ENCODE data around the gene PKN3. TPM values are rescaled to one million over a fixed set of nuclear protein-coding genes. Genes with fewer than 3 reads are reported as not detected.

PKN3 gene
- total RNA-seq, 1 experiment from 2014 or later, result 7.8 TPM

GRCh38 chr9:128669786-128670185 is 32.5 kb upstream of the PKN3 start:
- Histone ChIP-seq H3K9me3 (ENCODE audit: low read length) (no peaks in the 10 kb centered on the region), H3F3A (ENCODE audit: low read length, unreplicated experiment) (no peaks in the 10 kb centered on the region), H2AFZ (ENCODE audit: low read length) (no peak overlapping the region), H3K4me3 (ENCODE audit: low read length) (no peak overlapping the region), H4K20me1 (ENCODE audit: low read length) (no peaks in the 10 kb centered on the region), H3K27me3 (ENCODE audit: low read length) (no peaks in the 10 kb centered on the region), H3K79me2 (ENCODE audit: low read length) (no peaks in the 10 kb centered on the region), H3K9ac (ENCODE audit: low read length) (no peak overlapping the region), H3K27ac (ENCODE audit: low read length) (no peak overlapping the region), H3K4me1 (ENCODE audit: insufficient read depth, low read length) (no peaks in the 10 kb centered on the region), H3K9me2 (replicated peaks; ENCODE audit: low read length) (no peaks in the 10 kb centered on the region), H3K36me3 (ENCODE audit: low read depth, low read length) (no peaks in the 10 kb centered on the region), H3K4me2 (ENCODE audit: low read length) (no peak overlapping the region)
- intact Hi-C loops (cut with micrococcal nuclease), result no loop called here
- DNase-seq (no peak), ATAC-seq (no peak)
- TF ChIP-seq, protein P1, sequence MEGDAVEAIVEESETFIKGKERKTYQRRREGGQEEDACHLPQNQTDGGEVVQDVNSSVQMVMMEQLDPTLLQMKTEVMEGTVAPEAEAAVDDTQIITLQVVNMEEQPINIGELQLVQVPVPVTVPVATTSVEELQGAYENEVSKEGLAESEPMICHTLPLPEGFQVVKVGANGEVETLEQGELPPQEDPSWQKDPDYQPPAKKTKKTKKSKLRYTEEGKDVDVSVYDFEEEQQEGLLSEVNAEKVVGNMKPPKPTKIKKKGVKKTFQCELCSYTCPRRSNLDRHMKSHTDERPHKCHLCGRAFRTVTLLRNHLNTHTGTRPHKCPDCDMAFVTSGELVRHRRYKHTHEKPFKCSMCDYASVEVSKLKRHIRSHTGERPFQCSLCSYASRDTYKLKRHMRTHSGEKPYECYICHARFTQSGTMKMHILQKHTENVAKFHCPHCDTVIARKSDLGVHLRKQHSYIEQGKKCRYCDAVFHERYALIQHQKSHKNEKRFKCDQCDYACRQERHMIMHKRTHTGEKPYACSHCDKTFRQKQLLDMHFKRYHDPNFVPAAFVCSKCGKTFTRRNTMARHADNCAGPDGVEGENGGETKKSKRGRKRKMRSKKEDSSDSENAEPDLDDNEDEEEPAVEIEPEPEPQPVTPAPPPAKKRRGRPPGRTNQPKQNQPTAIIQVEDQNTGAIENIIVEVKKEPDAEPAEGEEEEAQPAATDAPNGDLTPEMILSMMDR (conservative IDR thresholded peaks at IDR 0.05; ENCODE audit: low read depth, low read length), result no peak
- TF ChIP-seq EZH2phosphoT487 (IDR thresholded peaks at IDR 0.05; ENCODE audit: borderline replicate concordance, low read length) (no peak), EZH2 (IDR thresholded peaks at IDR 0.05; ENCODE audit: low read length, unreplicated experiment) (no peak)
- POLR2A ChIA-PET (ENCODE audit: unreplicated experiment), result no interaction called here
- CTCF ChIA-PET, result no interaction called here
- BruUV-seq (replicated peaks), result no TSS peak

DNA sequence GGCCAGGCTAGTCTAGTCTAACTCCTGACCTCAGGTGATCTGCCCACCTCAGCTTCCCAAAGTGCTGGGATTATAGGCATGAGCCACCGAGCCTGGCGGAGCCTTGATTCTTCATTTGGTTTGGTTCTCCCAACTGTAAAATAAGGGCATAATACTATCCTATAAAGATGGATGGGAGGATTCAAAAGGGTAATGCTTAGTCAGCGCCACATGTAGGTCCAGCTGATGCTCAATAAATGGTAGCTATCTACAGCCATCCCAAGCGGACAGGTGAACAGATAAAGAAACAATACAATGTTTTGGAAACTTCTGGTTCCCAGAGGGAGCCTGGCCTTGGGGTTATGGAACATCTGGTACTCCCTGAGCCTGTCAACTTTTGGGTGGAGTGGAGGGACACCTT is 26.9 kb upstream of the PKN3 start:
- CTCF ChIA-PET, result no interaction called here
- intact Hi-C loops (cut with micrococcal nuclease), result no loop called here

DNA sequence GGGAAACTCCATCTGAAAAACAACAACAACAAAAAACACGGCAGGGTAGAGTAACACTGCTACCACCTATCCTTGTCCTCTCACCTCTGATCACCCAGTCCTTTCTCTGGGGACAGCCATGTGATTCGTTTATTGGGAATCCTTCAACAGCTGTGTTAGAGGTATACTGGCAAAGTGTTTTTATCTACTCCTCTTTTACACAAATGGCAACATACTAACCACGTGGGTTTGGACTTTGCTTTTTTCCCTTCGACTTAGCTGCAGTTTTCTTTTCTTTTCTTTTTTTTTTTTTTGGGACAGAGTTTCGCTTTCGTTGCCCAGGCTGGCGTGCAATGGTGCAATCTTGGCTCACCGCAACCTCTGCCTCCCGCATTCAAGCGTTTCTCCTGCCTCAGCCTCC is 24.5 kb upstream of the PKN3 start:
- no peak for ATAC-seq
- Histone ChIP-seq H3K9me3 (ENCODE audit: low read length) (no peaks in the 10 kb centered on the region), H3K36me3 (ENCODE audit: low read depth, low read length) (no peaks in the 10 kb centered on the region), H3K4me1 (ENCODE audit: insufficient read depth, low read length) (no peaks in the 10 kb centered on the region), H3K4me3 (ENCODE audit: low read length) (no peak overlapping the region), H4K20me1 (ENCODE audit: low read length) (no peaks in the 10 kb centered on the region), H3K9ac (ENCODE audit: low read length) (no peak overlapping the region), H3F3A (ENCODE audit: low read length, unreplicated experiment) (no peaks in the 10 kb centered on the region), H3K27me3 (ENCODE audit: low read length) (no peaks in the 10 kb centered on the region), H3K79me2 (ENCODE audit: low read length) (peaks cover under 1% of the 10 kb centered on the region; the same call in 1 of the 2 replicates), H3K9me2 (replicated peaks; ENCODE audit: low read length) (no peaks in the 10 kb centered on the region), H2AFZ (ENCODE audit: low read length) (no peak overlapping the region), H3K27ac (ENCODE audit: low read length) (no peak overlapping the region), H3K4me2 (ENCODE audit: low read length) (no peak overlapping the region)
- intact Hi-C loops (cut with micrococcal nuclease), result no loop called here
- TF ChIP-seq EZH2phosphoT487 (IDR thresholded peaks at IDR 0.05; ENCODE audit: borderline replicate concordance, low read length), result no peak
- TF ChIP-seq, protein P1 (conservative IDR thresholded peaks at IDR 0.05; ENCODE audit: low read depth, low read length), result no peak
- no peak for TF ChIP-seq EZH2 (IDR thresholded peaks at IDR 0.05; ENCODE audit: low read length, unreplicated experiment)
- DNase-seq, result no peak
- ChIA-PET CTCF (no interaction called here), POLR2A (ENCODE audit: unreplicated experiment) (no interaction called here)
- no TSS peak for BruUV-seq (replicated peaks)

More for the DNA sequence above, 26.9 kb upstream of the PKN3 start:
- Histone ChIP-seq H3K9me2 (replicated peaks; ENCODE audit: low read length) (no peaks in the 10 kb centered on the region), H3K4me3 (ENCODE audit: low read length) (no peak overlapping the region), H3K4me1 (ENCODE audit: insufficient read depth, low read length) (no peaks in the 10 kb centered on the region), H3K79me2 (ENCODE audit: low read length) (no peaks in the 10 kb centered on the region), H4K20me1 (ENCODE audit: low read length) (no peaks in the 10 kb centered on the region), H3K9ac (ENCODE audit: low read length) (no peak overlapping the region), H3F3A (ENCODE audit: low read length, unreplicated experiment) (no peaks in the 10 kb centered on the region), H3K4me2 (ENCODE audit: low read length) (no peak overlapping the region), H3K9me3 (ENCODE audit: low read length) (no peaks in the 10 kb centered on the region), H3K27ac (ENCODE audit: low read length) (no peak overlapping the region), H3K36me3 (ENCODE audit: low read depth, low read length) (no peaks in the 10 kb centered on the region), H3K27me3 (ENCODE audit: low read length) (no peaks in the 10 kb centered on the region), H2AFZ (ENCODE audit: low read length) (no peak overlapping the region)
- no TSS peak for BruUV-seq (replicated peaks)
- no peak for DNase-seq
- ATAC-seq, result no peak
- TF ChIP-seq, protein P1 (conservative IDR thresholded peaks at IDR 0.05; ENCODE audit: low read depth, low read length), result no peak
- TF ChIP-seq EZH2 (IDR thresholded peaks at IDR 0.05; ENCODE audit: low read length, unreplicated experiment), result no peak
- no peak for TF ChIP-seq EZH2phosphoT487 (IDR thresholded peaks at IDR 0.05; ENCODE audit: borderline replicate concordance, low read length)
- POLR2A ChIA-PET (ENCODE audit: unreplicated experiment), result no interaction called here
